GM18861 (cell line): ENCODE results near the gene KDM4C.
A peak's percentile ranks its signal among the peaks of the same experiment; 100 is the strongest.

ENCODE experiments used
- ATAC-seq: cut with Tn5 transposase; IDR thresholded peaks from one replicate; pipeline ENCODE4 v1.9.1; 2021; ENCODE audit not compliant: unreplicated experiment

The KDM4C gene

GRCh38 chr9:7088611-7089010 lies 330.8 kb downstream of the KDM4C start:
- ATAC-seq: no peak

- ATAC-seq: no peak
Observed at GRCh38 chr9:7089406-7090193, 331.8 kb downstream of the KDM4C start.

- ATAC-seq: no peak
Observed at GRCh38 chr9:7093040-7093439, 335.3 kb downstream of the KDM4C start.

- no peak for ATAC-seq
Observed at GRCh38 chr9:7094052-7094451, 336.3 kb downstream of the KDM4C start.

- no peak for ATAC-seq
Observed at GRCh38 chr9:7094576-7094975, 336.8 kb downstream of the KDM4C start.

GRCh38 chr9:7095058-7095457 lies 337.3 kb downstream of the KDM4C start:
- ATAC-seq: no peak

GRCh38 chr9:7097040-7097715 lies 339.4 kb downstream of the KDM4C start:
- ATAC-seq: no peak

- ATAC-seq: no peak
Observed at GRCh38 chr9:7097785-7098752, 340.3 kb downstream of the KDM4C start.

- no peak for ATAC-seq
Observed at GRCh38 chr9:7103367-7103766, 345.6 kb downstream of the KDM4C start.

- ATAC-seq: no peak
Observed at GRCh38 chr9:7103771-7104170, 346.0 kb downstream of the KDM4C start.

GRCh38 chr9:7104625-7105024 lies 346.9 kb downstream of the KDM4C start:
- no peak for ATAC-seq

- no peak for ATAC-seq
Observed at GRCh38 chr9:7105095-7105494, 347.3 kb downstream of the KDM4C start.

GRCh38 chr9:7108936-7109335 lies 351.2 kb downstream of the KDM4C start:
- no peak for ATAC-seq

GRCh38 chr9:7111413-7111812 lies 353.6 kb downstream of the KDM4C start:
- ATAC-seq: no peak

GRCh38 chr9:7115606-7116005 lies 357.8 kb downstream of the KDM4C start:
- ATAC-seq: no peak

GRCh38 chr9:7117676-7118561 lies 360.1 kb downstream of the KDM4C start:
- peak; percentile 59 for ATAC-seq

- ATAC-seq: peak; percentile 28
Observed at GRCh38 chr9:7118633-7119032, 360.9 kb downstream of the KDM4C start.

- no peak for ATAC-seq
Observed at GRCh38 chr9:7119612-7120011, 361.8 kb downstream of the KDM4C start.

- peak; percentile 31 for ATAC-seq
Observed at GRCh38 chr9:7121055-7121454, 363.3 kb downstream of the KDM4C start.

- no peak for ATAC-seq
Observed at GRCh38 chr9:7121664-7122063, 363.9 kb downstream of the KDM4C start.
